Colonic mucosa (tissue), 4 donors: ENCODE data around the gene WNT7A. TPM values are rescaled to one million over a fixed set of nuclear protein-coding genes. Genes with fewer than 3 reads are reported as not detected.

ENCODE experiments used
- DNase-seq: peaks from one replicate; pipeline ENCODE4 v3.0.0-alpha.2; 2020
- H3K27ac ChIP-seq: fragments of 200-600 bp; one replicate; pipeline ENCODE4 v1.8.0; 2021
- H3K27me3 ChIP-seq: fragments of 200-600 bp; one replicate; pipeline ENCODE4 v1.8.0; 2021
- H3K36me3 ChIP-seq: fragments of 200-600 bp; one replicate; pipeline ENCODE4 v1.8.0; 2021
- H3K4me1 ChIP-seq: fragments of 200-600 bp; one replicate; pipeline ENCODE4 v1.8.0; 2021; ENCODE audit warnings: mild to moderate bottlenecking
- H3K4me3 ChIP-seq: fragments of 200-600 bp; one replicate; pipeline ENCODE4 v1.8.0; 2021
- H3K9ac ChIP-seq, 2 donors: one replicate each; pipeline ENCODE4 v1.7.0; 2013; ENCODE audit warnings: control low read depth in 2 of 2, low read depth in 2 of 2, low read length in 2 of 2
- H3K9me3 ChIP-seq: fragments of 200-600 bp; one replicate; pipeline ENCODE4 v1.8.0; 2021
- intact Hi-C: fragments of 100-400 bp; cut with DNase I; formaldehyde crosslinking; loops from one replicate; pipeline ENCODE4 v1.14.1; 2022
- total RNA-seq, 2 donors: library from RNA; stranded (reverse); fragmentation: NEBNext Ultra II Directional in 1 of 2; extraction: Animal tissue kit (Norgen Biotek cat#: 25700) in 1 of 2; gene quantifications; one replicate each; pipeline ENCODE4 v1.2.1, GENCODE V29; 2021
- TF ChIP-seq, protein P1 (sequence below): fragments of 200-600 bp; IDR thresholded peaks from one replicate; pipeline ENCODE4 v1.8.0; 2022; ENCODE audit warnings: antibody characterized with exemption, mild to moderate bottlenecking
- donor health status: healthy.
- donor health status: DM: no; HTN: no; CAD: no.
- donor health status: DM: no; HTN: no; CAD: no.

WNT7A gene
- total RNA-seq, 2 donors from 2014 or later, result not detected

DNA sequence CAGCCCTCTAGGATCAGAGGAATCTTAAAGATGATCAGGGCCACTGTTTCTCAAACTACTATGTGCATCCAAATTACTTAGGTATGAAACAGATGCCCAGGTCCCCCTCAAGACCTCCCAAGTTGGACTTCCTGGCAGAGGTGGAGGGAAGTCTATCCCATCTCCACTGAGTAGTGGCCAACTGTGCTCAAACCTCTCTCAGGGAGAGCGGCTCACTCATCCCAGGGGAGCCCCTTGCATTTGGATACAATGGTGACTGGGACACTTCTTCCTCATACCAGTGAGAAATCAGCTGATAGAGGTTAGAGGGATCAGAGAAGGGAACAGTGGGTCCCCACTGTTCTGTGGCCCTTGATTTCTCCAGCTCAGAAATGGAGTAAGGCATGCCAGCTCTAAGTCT is 8.7 kb upstream of the WNT7A start:
- no peaks in the 10 kb centered on the region for H3K36me3 ChIP-seq
- intact Hi-C loops, result no loop called here
- H3K9me3 ChIP-seq, result no peaks in the 10 kb centered on the region
- no peak overlapping the region for H3K4me3 ChIP-seq
- no peaks in the 10 kb centered on the region for H3K4me1 ChIP-seq
- no peak for DNase-seq
- H3K9ac ChIP-seq, result no peak overlapping the region
- TF ChIP-seq, protein P1, sequence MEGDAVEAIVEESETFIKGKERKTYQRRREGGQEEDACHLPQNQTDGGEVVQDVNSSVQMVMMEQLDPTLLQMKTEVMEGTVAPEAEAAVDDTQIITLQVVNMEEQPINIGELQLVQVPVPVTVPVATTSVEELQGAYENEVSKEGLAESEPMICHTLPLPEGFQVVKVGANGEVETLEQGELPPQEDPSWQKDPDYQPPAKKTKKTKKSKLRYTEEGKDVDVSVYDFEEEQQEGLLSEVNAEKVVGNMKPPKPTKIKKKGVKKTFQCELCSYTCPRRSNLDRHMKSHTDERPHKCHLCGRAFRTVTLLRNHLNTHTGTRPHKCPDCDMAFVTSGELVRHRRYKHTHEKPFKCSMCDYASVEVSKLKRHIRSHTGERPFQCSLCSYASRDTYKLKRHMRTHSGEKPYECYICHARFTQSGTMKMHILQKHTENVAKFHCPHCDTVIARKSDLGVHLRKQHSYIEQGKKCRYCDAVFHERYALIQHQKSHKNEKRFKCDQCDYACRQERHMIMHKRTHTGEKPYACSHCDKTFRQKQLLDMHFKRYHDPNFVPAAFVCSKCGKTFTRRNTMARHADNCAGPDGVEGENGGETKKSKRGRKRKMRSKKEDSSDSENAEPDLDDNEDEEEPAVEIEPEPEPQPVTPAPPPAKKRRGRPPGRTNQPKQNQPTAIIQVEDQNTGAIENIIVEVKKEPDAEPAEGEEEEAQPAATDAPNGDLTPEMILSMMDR, result no peak
- H3K27me3 ChIP-seq, result no peaks in the 10 kb centered on the region
- H3K27ac ChIP-seq, result no peak overlapping the region

DNA sequence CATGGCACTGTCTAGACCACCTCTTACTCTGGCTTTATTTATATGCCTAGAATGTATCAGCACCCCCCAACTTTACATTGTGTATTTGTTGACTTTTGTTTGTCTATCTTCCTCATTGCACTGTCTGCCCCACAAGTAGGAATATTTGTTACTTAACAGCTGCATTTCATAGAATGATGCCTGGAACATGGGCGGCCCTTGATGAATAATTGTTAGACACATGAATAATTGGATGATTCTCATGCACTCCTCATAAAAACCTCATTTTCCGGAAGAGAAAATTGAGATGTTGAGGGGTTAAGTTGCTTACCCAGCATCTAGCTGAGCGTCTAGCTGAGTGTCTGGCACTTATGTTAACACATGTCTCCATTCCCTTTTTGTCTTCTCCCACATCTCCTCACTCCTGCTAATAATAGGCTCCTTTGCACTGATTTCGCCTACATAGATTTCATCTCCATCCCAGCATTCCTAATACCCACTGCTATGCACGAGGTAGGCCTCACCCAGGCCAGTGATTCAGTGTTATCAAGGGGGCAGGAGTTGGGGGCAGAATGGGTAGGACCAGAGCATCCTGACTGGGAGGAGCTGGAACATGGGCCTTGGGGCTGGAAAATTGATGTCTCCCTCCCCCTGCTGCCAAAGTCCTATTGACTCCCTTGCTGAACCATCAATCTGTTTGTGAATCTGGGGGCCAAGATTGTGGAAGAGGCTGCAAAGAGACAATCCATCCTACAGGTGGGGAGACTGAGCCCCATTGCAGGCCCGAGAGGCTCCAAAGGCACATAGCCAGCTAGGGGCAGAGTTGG is 7.8 kb upstream of the WNT7A start:
- Histone ChIP-seq H3K36me3 (no peaks in the 10 kb centered on the region), H3K9ac (no peak overlapping the region), H3K4me3 (no peak overlapping the region), H3K4me1 (no peaks in the 10 kb centered on the region), H3K27ac (no peak overlapping the region), H3K9me3 (no peaks in the 10 kb centered on the region), H3K27me3 (no peaks in the 10 kb centered on the region)
- no peak for DNase-seq
- TF ChIP-seq, protein P1, result no peak
- intact Hi-C loops, result no loop called here

DNA sequence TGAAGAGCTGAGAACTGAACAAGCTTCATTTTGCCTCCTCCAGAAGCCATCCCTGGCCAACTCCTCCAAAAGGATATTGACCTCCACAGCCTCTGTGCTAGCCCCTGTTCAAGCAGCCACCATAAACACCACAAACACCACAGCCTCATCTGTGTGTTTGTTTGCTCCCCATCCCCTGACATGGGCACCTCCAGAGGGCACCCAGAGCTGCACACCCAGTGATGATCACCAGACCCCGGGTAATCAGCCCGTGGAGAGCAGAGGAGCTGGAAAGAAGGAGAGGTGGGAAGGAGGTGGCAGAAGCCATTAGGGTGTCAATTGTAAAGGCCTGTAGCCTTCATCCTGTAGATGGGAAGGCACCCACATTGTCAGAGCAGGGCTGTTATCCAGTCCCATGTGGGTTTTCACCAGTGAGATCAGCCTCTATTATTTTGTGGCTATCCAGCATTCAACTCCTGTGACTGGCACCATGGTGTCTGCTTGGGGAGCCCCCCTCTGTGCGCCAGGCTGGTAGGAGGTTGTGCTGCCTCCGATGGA is 6.8 kb upstream of the WNT7A start:
- no peak for DNase-seq

DNA sequence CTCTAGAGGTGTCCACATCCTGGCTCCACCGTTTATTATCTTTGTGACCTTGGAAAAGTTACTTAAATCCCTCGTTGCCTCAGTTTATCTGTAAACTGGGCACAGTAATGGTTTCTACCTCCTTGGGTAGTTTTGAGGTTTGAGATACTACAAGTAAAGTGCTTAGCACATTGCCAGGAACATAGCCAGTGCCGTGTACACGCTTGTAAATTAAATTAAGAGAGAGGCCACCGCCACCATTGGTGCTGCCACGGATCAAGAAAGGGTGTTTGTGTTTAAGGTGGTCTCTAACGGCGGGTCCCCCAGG is 5.8 kb upstream of the WNT7A start:
- TF ChIP-seq, protein P1, result no peak
- intact Hi-C loops, result loop anchor here (2.0 kb wide), 1 partner anchor 227 kb away; no protein-coding TSS in a partner anchor
- Histone ChIP-seq H3K4me3 (no peak overlapping the region), H3K27ac (no peak overlapping the region), H3K36me3 (no peaks in the 10 kb centered on the region), H3K4me1 (no peaks in the 10 kb centered on the region), H3K9ac (no peak overlapping the region), H3K9me3 (no peaks in the 10 kb centered on the region), H3K27me3 (peaks cover 5% of the 10 kb centered on the region)
- DNase-seq, result no peak

More for the DNA sequence above, 6.8 kb upstream of the WNT7A start:
- Histone ChIP-seq H3K27me3 (no peaks in the 10 kb centered on the region), H3K4me3 (no peak overlapping the region), H3K27ac (no peak overlapping the region), H3K4me1 (no peaks in the 10 kb centered on the region), H3K9me3 (no peaks in the 10 kb centered on the region), H3K9ac (no peak overlapping the region), H3K36me3 (no peaks in the 10 kb centered on the region)
- TF ChIP-seq, protein P1, result no peak
- intact Hi-C loops, result no loop called here

DNA sequence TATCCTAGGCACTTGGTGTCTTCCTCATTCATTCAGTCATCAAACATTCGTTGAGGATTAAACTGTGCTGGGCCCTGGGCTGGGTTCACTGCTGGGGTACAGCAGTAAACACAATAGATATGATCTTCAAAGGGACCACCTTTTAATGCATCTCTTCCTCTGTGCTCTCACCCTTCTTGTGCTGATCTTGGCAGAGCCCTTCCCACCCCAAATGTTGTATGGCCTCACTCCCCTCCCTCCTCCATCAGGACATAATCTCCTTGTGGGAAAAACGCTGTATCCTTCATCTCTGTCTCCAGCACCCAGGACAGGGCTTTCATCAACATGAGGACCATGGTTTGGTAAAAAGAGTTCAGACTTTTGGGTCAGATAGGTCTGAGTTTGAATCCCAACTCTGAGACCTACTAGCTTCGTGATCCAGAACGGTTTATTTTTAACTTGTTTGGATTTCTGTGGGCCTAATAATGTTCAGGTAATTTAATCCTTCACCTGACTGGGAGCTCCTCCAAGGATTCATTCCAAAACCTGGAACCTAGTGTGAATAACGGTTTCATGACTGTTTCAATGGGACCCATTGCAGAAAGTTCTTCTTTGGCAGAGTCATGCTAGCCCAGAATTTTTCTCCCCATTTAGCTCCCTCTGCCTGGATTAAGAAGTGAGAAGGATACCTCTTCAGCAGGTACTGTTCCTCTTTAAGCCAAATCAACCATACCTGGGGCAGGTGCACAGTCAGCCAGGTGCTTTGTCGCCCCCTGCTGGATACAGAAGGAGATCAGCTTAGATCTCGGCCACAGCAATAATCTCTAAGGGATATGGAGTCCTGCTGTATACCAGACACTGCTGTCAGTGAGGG is 5.2 kb upstream of the WNT7A start:
- Histone ChIP-seq H3K9ac (no peak overlapping the region), H3K27ac (no peak overlapping the region), H3K36me3 (no peaks in the 10 kb centered on the region), H3K9me3 (no peaks in the 10 kb centered on the region), H3K27me3 (peaks cover 11% of the 10 kb centered on the region), H3K4me1 (peaks cover 4% of the 10 kb centered on the region), H3K4me3 (no peak overlapping the region)
- TF ChIP-seq, protein P1, result peak; percentile 54
- intact Hi-C loops, result loop anchor here (2.0 kb wide), 1 partner anchor 226 kb away; no protein-coding TSS in a partner anchor
- DNase-seq, result peak; percentile 58
